ENCODE data around the gene WDR26. TPM values are rescaled to one million over a fixed set of nuclear protein-coding genes. Genes with fewer than 3 reads are reported as not detected.

Gene WDR26
- total RNA-seq, 1 experiment from 2014 or later = 81.4 TPM

- Histone ChIP-seq H3K79me2 (ENCODE audit: insufficient read depth, low read length) (no peaks in the 10 kb centered on the region), H3K27ac (ENCODE audit: insufficient read length, low read depth, low read length) (no peak overlapping the region), H2AFZ (ENCODE audit: low read length) (no peak overlapping the region), H2BK15ac (ENCODE audit: low read depth, low read length) (no peak overlapping the region), H3K23ac (ENCODE audit: insufficient read length, low read depth, low read length) (no peak overlapping the region), H3K56ac (ENCODE audit: insufficient read length, low read depth, low read length) (no peak overlapping the region), H3K9me3 (ENCODE audit: control insufficient read depth, low read depth, low read length) (no peaks in the 10 kb centered on the region), H4K5ac (ENCODE audit: insufficient read length, low read depth, low read length) (no peak overlapping the region), H4K8ac (replicated peaks; ENCODE audit: insufficient read length, low read depth, low read length) (no peak overlapping the region), H3K4ac (ENCODE audit: low read depth, low read length) (no peak overlapping the region), H3T11ph (ENCODE audit: low read length) (no peak overlapping the region), H2BK12ac (ENCODE audit: insufficient read length, low read depth, low read length) (no peak overlapping the region), H2BK120ac (ENCODE audit: low read depth, low read length, poor library complexity, severe bottlenecking) (no peak overlapping the region), H3K18ac (ENCODE audit: insufficient read length, low read depth, low read length) (no peak overlapping the region), H3K79me1 (ENCODE audit: insufficient read depth, low read depth, low read length, poor library complexity, severe bottlenecking) (no peaks in the 10 kb centered on the region), H2AK5ac (ENCODE audit: insufficient read length, low read length) (no peak overlapping the region), H3K9ac (ENCODE audit: extremely low read depth, insufficient read length, low read length) (no peak overlapping the region), H3K4me1 (ENCODE audit: insufficient read depth, low read length) (no peaks in the 10 kb centered on the region), H3K4me2 (ENCODE audit: insufficient read depth, insufficient read length, low read length) (no peak overlapping the region), H4K91ac (ENCODE audit: insufficient read length, low read depth, low read length) (no peak overlapping the region), H3K23me2 (ENCODE audit: insufficient read length, low read depth, low read length, poor library complexity, severe bottlenecking) (no peaks in the 10 kb centered on the region), H2BK5ac (ENCODE audit: insufficient read length, low read length) (no peak overlapping the region), H2BK20ac (ENCODE audit: low read depth, low read length, poor library complexity, severe bottlenecking) (no peak overlapping the region), H3K27me3 (ENCODE audit: insufficient read depth, low read length) (no peaks in the 10 kb centered on the region), H3K14ac (ENCODE audit: insufficient read depth, low read length) (no peak overlapping the region), H4K20me1 (ENCODE audit: control insufficient read depth, insufficient read depth, insufficient read length) (no peaks in the 10 kb centered on the region)
- WGBS (ENCODE audit: extremely low coverage, insufficient read length, low lambda C conversion rate) = no CpG with 5 or more reads among the region's 1 CpG
- Mint-ChIP-seq H3K27ac (no peak overlapping the region), H3K36me3 (ENCODE audit: insufficient read depth in 1 of 3, low read depth in 3 of 3) (peaks cover 0 to 23% (median 3%) of the 10 kb centered on the region in 3 experiments; a peak in 5 of 7 replicates), H3K4me1 (no peaks in the 10 kb centered on the region), H3K4me3 (no peak overlapping the region), H3K27me3 (ENCODE audit: low read depth) (no peaks in the 10 kb centered on the region), H3K9me3 (peaks cover 21 to 23% of the 10 kb centered on the region in 2 experiments)
- no peak for DNase-seq
- no peak for TF ChIP-seq CTCF (conservative IDR thresholded peaks at IDR 0.05)
Measured at GRCh38 chr1:224472806-224473205, 38.2 kb upstream of the WDR26 start.

Measured in H9 (cell line).